MV-4-11 (cell line): Measurements from ENCODE around the gene RSAD2.
"Not testable (repeated sequence)": the region's sequence is repeated elsewhere in the genome, so short reads cannot be mapped to it uniquely, and the experiment has no call there.

Experiments used
- DNase-seq: peaks from one replicate; lab custom pipeline; 2025; lab: John Stamatoyannopoulos, UW

Gene RSAD2

DNA sequence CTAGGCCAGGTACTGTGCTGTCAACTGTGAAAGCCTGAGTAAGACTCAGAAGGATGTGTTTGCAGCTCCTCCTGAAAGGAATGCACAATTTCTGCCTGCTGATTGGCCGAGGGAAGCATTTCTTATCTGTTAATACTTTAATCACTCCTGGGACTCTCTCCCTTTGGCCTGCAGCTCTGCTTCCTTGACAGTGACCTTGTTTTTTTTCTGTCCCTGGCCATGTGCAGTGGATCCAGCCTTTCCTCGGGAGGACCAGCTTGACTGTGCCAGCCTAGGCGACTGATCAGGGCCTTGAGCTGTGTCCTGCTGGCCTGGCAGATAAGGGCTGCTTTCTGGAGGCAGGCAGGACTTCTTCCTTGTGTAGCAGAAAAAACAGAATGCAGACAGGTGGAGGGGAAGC lies 49.6 kb downstream of the RSAD2 start:
- no peak for DNase-seq

GRCh38 chr2:6927753-6928152 lies 50.2 kb downstream of the RSAD2 start:
- no peak for DNase-seq

DNA sequence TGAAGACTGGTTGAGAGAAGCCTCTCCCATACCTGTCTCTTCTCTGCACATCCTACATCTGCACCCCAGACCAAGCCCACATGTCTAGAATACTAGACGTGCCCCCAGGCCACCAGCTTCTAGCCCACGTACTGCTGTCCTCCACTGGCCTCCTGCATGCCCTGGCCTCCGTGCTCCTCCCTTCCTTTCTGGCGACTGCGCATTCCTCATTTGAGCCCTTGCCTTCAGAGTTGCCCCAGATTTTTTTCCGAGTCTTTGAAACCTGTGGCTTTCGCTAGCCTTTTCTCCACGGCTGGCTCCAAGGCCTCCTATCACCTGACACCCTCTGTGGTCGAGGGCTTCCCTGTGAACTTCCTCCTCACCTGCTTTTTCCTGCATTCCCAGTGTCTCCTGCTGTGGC lies 50.9 kb downstream of the RSAD2 start:
- no peak for DNase-seq

- DNase-seq, result peak; percentile 21
Observed at GRCh38 chr2:6929196-6929819, 51.7 kb downstream of the RSAD2 start.

GRCh38 chr2:6930923-6931647 lies 53.5 kb downstream of the RSAD2 start:
- no peak for DNase-seq

- DNase-seq, result no peak
Observed at GRCh38 chr2:6931753-6932152, 54.2 kb downstream of the RSAD2 start.

GRCh38 chr2:6932206-6932605 lies 54.6 kb downstream of the RSAD2 start:
- DNase-seq, result no peak

- no peak for DNase-seq
Observed at GRCh38 chr2:6932828-6933227, 55.3 kb downstream of the RSAD2 start.

DNA sequence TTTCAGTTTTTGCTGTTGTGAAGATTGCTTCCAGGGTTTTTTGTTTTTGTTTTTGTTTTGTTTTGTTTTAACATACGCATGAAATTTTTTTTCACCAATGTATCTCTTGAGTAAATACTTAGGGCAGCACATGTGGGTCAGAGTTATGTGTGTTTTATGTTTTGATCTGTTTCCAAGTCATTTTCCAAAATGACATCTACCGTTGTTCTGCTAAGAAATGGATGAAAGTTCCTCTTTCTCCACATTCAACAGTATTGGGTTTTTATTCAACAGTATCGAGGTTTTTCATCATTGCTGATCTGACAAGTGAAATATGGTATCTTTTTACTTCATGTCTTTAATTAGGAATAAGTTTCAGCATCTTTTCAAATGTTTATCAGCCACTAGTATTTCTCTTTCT lies 56.3 kb downstream of the RSAD2 start:
- peak; percentile 36 for DNase-seq

- DNase-seq, result peak; percentile 53
Observed at GRCh38 chr2:6934345-6934744, 56.8 kb downstream of the RSAD2 start.

GRCh38 chr2:6934758-6935651 lies 57.4 kb downstream of the RSAD2 start:
- DNase-seq, result peak; percentile 83

DNA sequence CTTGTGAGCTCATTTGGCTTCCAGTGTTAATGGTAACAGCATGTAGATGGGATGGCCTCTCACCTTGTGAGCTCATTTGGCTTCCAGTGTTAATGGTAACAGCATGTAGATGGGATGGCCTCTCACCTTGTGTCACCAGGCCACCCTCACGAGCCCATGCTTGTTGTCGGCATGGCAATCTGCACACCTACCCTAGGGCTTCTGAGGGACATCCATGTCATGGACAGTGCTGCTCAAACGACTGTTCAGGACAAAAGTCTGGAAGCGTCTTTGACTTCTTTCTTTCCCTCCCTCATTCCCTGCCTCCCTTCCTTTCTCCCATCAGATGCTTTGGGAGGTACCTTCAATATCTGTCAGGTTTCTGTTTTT lies 58.1 kb downstream of the RSAD2 start:
- DNase-seq, result not testable (repeated sequence)

GRCh38 chr2:6937157-6937556 lies 59.6 kb downstream of the RSAD2 start:
- DNase-seq, result no peak

GRCh38 chr2:6937582-6937981 lies 60.0 kb downstream of the RSAD2 start:
- no peak for DNase-seq

GRCh38 chr2:6939071-6939470 lies 61.5 kb downstream of the RSAD2 start:
- DNase-seq, result no peak

DNA sequence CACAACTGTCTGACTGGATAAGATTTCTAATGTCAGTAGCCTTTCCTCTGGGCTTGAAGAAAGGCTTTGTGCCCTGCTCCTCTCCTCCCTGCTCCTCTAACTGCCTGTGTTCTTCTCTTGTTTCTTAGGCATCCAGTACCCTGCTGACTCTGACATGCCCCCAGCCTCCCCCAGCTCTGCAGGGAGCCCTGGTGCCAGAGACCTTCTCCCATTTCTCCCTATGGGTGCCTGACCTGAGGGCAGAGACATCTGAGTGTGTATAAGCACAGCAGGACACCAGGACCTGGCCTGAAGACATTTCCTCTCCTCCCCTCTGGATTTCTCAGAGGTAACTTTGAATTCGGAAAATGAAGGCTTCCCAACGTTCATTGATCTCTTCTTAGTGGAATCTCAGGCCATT lies 63.2 kb downstream of the RSAD2 start:
- DNase-seq, result no peak

GRCh38 chr2:6941299-6942046 lies 63.9 kb downstream of the RSAD2 start:
- no peak for DNase-seq

GRCh38 chr2:6942848-6943247 lies 65.3 kb downstream of the RSAD2 start:
- no peak for DNase-seq

GRCh38 chr2:6943523-6943922 lies 65.9 kb downstream of the RSAD2 start:
- no peak for DNase-seq

DNA sequence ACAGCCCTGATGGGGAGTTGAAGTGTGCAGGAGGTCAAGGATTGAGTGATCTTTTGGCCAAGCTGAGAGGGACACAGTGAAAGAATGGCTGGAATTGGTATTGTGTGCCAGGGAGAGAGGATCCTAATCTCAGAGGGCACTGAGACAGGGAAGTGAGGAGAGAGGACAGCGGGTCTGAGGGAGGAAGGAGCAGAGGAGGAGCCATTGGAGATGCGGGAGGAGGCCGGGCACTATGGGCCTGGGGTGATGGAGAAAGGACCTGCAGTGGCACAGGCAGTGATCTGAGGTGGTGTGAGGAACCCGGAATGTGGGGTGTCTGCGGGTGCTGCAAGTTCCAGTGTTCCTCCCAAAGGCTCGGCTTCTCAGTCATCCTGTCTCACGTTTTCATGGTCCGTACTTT lies 66.4 kb downstream of the RSAD2 start:
- DNase-seq, result no peak

- DNase-seq, result no peak
Observed at GRCh38 chr2:6944555-6944954, 67.0 kb downstream of the RSAD2 start.
